HepG2 (cell line): ENCODE measurements around the gene AKAP1. TPM values are rescaled to one million over a fixed set of nuclear protein-coding genes. Genes with fewer than 3 reads are reported as not detected.

Source experiments
- ARHGAP35 ChIP-seq: sonication (generic); formaldehyde crosslinking; IDR thresholded peaks from 2 replicates; pipeline ENCODE4 v1.9.0; 2022; ENCODE audit warnings: mild to moderate bottlenecking, inconsistent platforms, moderate library complexity, missing genetic modification reagents, borderline replicate concordance
- CCAR2 ChIP-seq: fragments of 200-400 bp; formaldehyde crosslinking; optimal IDR thresholded peaks from 2 replicates; pipeline ENCODE3; 2018; ENCODE audit warnings: low read depth, mild to moderate bottlenecking, low read length, moderate library complexity
- CENPX ChIP-seq: sonication (generic); formaldehyde crosslinking; IDR thresholded peaks from 2 replicates; pipeline ENCODE4 v1.9.0; 2021; ENCODE audit warnings: mild to moderate bottlenecking, missing genetic modification reagents, moderate library complexity
- FIP1L1 ChIP-seq: fragments of 200-400 bp; formaldehyde crosslinking; IDR thresholded peaks from 2 replicates; pipeline ENCODE4 v1.6.1; 2018; ENCODE audit warnings: low read depth, mild to moderate bottlenecking, low read length, moderate library complexity, borderline replicate concordance; ENCODE audit not compliant: insufficient read depth
- FOXA1 ChIP-seq, 2 experiments: fragments of 450-650 bp in 1 of 2; sonication (generic) in 1 of 2; formaldehyde crosslinking in 1 of 2; IDR thresholded peaks; 2 replicates each; pipeline versions ENCODE4 v1.4.0 to v1.6.1; 2016 to 2020; ENCODE audit warnings: missing genetic modification reagents in 1 of 2
- HNF4A ChIP-seq: sonication (generic); formaldehyde crosslinking; IDR thresholded peaks from 2 replicates; pipeline ENCODE4 v1.4.0; 2020; ENCODE audit warnings: missing genetic modification reagents
- PAWR ChIP-seq: sonication (generic); formaldehyde crosslinking; IDR thresholded peaks from 2 replicates; pipeline ENCODE4 v1.4.0; 2020; ENCODE audit warnings: missing genetic modification reagents, mild to moderate bottlenecking, borderline replicate concordance
- RARA ChIP-seq: IDR thresholded peaks from 2 replicates; pipeline ENCODE4 v1.6.1; 2016; ENCODE audit warnings: missing genetic modification reagents, missing compliant biosample characterization
- RNF2 ChIP-seq: fragments of 450-650 bp; conservative IDR thresholded peaks from 2 replicates; pipeline ENCODE4 v1.6.1; 2016; ENCODE audit warnings: low read depth
- SAP130 ChIP-seq: IDR thresholded peaks from 2 replicates; pipeline ENCODE4 v1.6.1; 2016; ENCODE audit warnings: low read depth
- SKI ChIP-seq: fragments of 450-650 bp; IDR thresholded peaks from one replicate; pipeline ENCODE4 v1.6.1; 2018; ENCODE audit warnings: mild to moderate bottlenecking; ENCODE audit not compliant: partially characterized antibody
- SOX6 ChIP-seq, 2 experiments: fragments of 450-650 bp in 1 of 2; sonication (generic) in 1 of 2; formaldehyde crosslinking in 1 of 2; IDR thresholded peaks; 2 replicates each; pipeline versions ENCODE4 v1.4.0 to v1.6.1; 2017 to 2020; ENCODE audit warnings: antibody characterized with exemption in 1 of 2, mild to moderate bottlenecking in 1 of 2, missing genetic modification reagents in 1 of 2
- TBX2 ChIP-seq: sonication (generic); formaldehyde crosslinking; IDR thresholded peaks from 2 replicates; pipeline ENCODE4 v1.5.0; 2020; ENCODE audit warnings: missing genetic modification reagents, mild to moderate bottlenecking, borderline replicate concordance
- ZBTB14 ChIP-seq: sonication (generic); formaldehyde crosslinking; IDR thresholded peaks from 2 replicates; pipeline ENCODE4 v1.4.0; 2020; ENCODE audit warnings: missing genetic modification reagents
- ZBTB7A ChIP-seq: sonication (generic); formaldehyde crosslinking; IDR thresholded peaks from 2 replicates; pipeline ENCODE4 v1.8.0; 2022; ENCODE audit warnings: mild to moderate bottlenecking, missing genetic modification reagents
- ZFX ChIP-seq: sonication (generic); formaldehyde crosslinking; IDR thresholded peaks from 2 replicates; pipeline ENCODE4 v1.4.0; 2020; ENCODE audit warnings: mild to moderate bottlenecking, low read depth, missing genetic modification reagents, moderate library complexity
- ZNF430 ChIP-seq: sonication (generic); formaldehyde crosslinking; IDR thresholded peaks from 2 replicates; pipeline ENCODE4 v1.9.0; 2021; ENCODE audit warnings: mild to moderate bottlenecking, missing genetic modification reagents
- ZNF572 ChIP-seq: sonication (generic); formaldehyde crosslinking; IDR thresholded peaks from 2 replicates; pipeline ENCODE4 v1.5.1; 2020; ENCODE audit warnings: mild to moderate bottlenecking, missing genetic modification reagents
- ZNF670 ChIP-seq: sonication (generic); formaldehyde crosslinking; IDR thresholded peaks from 2 replicates; pipeline ENCODE4 v1.8.0; 2022; ENCODE audit warnings: mild to moderate bottlenecking, missing genetic modification reagents, borderline replicate concordance
- polyA plus RNA-seq, 8 experiments: library from polyadenylated mRNA; depleted of rRNA in 3 of 8; stranded (reverse) in 7 of 8; unstranded in 1 of 8; fragments of >200 nt; fragmentation: Illumina TruSeq in 4 of 8; extraction: Trizol in 4 of 8; gene quantifications; 2 replicates each; pipeline versions ENCODE4 v1.2.1 to v1.2.3, GENCODE V29; 2011 to 2016; ENCODE audit warnings: low read depth in 4 of 8, missing spikeins in 1 of 8, mixed read lengths in 1 of 8; ENCODE audit not compliant: insufficient read depth in 1 of 8
- total RNA-seq, 5 experiments: library from RNA; depleted of rRNA; stranded (reverse); fragments of >200 nt; fragmentation: Illumina TruSeq; extraction: Trizol; gene quantifications; 2 replicates each; pipeline ENCODE4 v1.2.3, GENCODE V29; 2016; ENCODE audit warnings: low read depth in 1 of 5
- TF ChIP-seq, protein P1 (sequence below): sonication (generic); formaldehyde crosslinking; IDR thresholded peaks from 2 replicates; pipeline ENCODE4 v1.8.1; 2023; ENCODE audit warnings: mild to moderate bottlenecking, missing genetic modification reagents

The AKAP1 gene
- total and polyA plus RNA-seq, 2 of the 13 experiments (the other 11 are each of a cell fraction or from before 2014, with no cell fraction given): 101 to 131 TPM

DNA sequence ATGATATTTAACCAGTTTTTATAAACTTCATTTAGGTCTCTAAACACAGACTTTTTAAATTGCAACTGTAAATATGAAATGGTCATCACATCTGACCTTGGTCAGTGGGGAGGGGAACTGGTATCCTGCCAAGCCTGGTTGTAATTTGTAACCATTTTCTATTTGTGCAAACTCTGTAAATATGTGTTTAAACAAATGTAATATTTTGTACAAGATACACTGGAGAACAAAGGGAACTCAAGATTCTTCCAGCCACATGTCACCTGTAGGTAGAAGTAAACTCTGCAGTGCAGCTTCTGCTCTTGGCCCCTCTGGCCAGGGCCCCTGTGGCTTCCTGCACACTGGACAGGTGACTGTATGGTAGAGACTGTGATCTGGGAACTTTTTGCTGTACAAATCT is 35.8 kb downstream of the AKAP1 start (continued):
- TF ChIP-seq, protein P1, sequence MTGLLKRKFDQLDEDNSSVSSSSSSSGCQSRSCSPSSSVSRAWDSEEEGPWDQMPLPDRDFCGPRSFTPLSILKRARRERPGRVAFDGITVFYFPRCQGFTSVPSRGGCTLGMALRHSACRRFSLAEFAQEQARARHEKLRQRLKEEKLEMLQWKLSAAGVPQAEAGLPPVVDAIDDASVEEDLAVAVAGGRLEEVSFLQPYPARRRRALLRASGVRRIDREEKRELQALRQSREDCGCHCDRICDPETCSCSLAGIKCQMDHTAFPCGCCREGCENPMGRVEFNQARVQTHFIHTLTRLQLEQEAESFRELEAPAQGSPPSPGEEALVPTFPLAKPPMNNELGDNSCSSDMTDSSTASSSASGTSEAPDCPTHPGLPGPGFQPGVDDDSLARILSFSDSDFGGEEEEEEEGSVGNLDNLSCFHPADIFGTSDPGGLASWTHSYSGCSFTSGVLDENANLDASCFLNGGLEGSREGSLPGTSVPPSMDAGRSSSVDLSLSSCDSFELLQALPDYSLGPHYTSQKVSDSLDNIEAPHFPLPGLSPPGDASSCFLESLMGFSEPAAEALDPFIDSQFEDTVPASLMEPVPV: no peak
- TF ChIP-seq TBX2 (peak; percentile 25; the same call in 1 of the 2 replicates), SAP130 (peak; percentile 73), SKI (no peak), ZFX (CRISPR knock-in tag) (no peak), ARHGAP35 (no peak), HNF4A (CRISPR knock-in tag) (peak; percentile 52), ZNF572 (CRISPR knock-in tag) (no peak), PAWR (CRISPR knock-in tag) (no peak), RARA (CRISPR knock-in tag) (peak; percentile 71), CCAR2 (no peak), ZNF430 (CRISPR knock-in tag) (peak; percentile 48; the same call in 1 of the 2 replicates), FOXA1 (IDR thresholded peaks at IDR 0.05) (no peak), FOXA1 (CRISPR knock-in tag; IDR thresholded peaks at IDR 0.05) (peak; percentile 49; the same call in 1 of the 2 replicates), RNF2 (no peak), FIP1L1 (no peak), SOX6 (IDR thresholded peaks at IDR 0.05) (no peak), SOX6 (CRISPR knock-in tag; IDR thresholded peaks at IDR 0.05) (peak; percentile 91), ZBTB14 (CRISPR knock-in tag) (no peak), ZNF670 (CRISPR knock-in tag) (no peak), ZBTB7A (CRISPR knock-in tag) (no peak), CENPX (CRISPR knock-in tag) (no peak)
- TF ChIP-seq, all 625 proteins: peak for 61
